T-cell (primary cell): ENCODE measurements around the gene SCMH1. TPM values are rescaled to one million over a fixed set of nuclear protein-coding genes. Genes with fewer than 3 reads are reported as not detected.

ENCODE experiments used
- ATAC-seq, 4 experiments: fragments of 200-7000 bp in 3 of 4; fragments of 150-1000 bp in 1 of 4; cut with Tn5 transposase; replicated peaks in 1 of 4; 1 replicate in 3 of 4; 2 replicates in 1 of 4; pipeline ENCODE4 v1.10.0; 2021; ENCODE audit warnings: moderate library complexity in 3 of 4, mild to moderate bottlenecking in 2 of 4, moderate number of reproducible peaks in 1 of 4
- CTCF ChIA-PET, 2 donors: fragments of 300-600 bp; sonication (Branson Sonifier 250); formaldehyde crosslinking; loops; one replicate each; lab custom pipeline; 2022; ENCODE audit warnings: antibody characterized with exemption in 2 of 2; lab: Charles Lee
- POLR2A ChIA-PET, 2 donors: fragments of 300-600 bp; sonication (Branson Sonifier 250); formaldehyde crosslinking; loops; one replicate each; lab custom pipeline; 2022; ENCODE audit warnings: antibody characterized with exemption in 2 of 2; lab: Charles Lee
- DNase-seq, 35 experiments: peaks; one replicate each; pipeline versions ENCODE4 v3.0.0 to v3.0.0-alpha.2; 2013 to 2023
- H3K27ac ChIP-seq: one replicate; pipeline ENCODE4 v1.5.1; 2013; ENCODE audit warnings: low read length
- H3K27me3 ChIP-seq, 2 experiments: replicated peaks in 1 of 2; 1 replicate in 1 of 2; 2 replicates in 1 of 2; pipeline versions ENCODE4 v1.6.1 to v1.7.0; 2013; ENCODE audit warnings: low read length in 1 of 2, mixed read lengths in 1 of 2; ENCODE audit not compliant: control insufficient read depth in 2 of 2, insufficient read depth in 2 of 2; ENCODE audit errors: extremely low read depth in 1 of 2
- H3K36me3 ChIP-seq, 2 donors: 1 replicate in 1 of 2; 2 replicates in 1 of 2; pipeline versions ENCODE4 v1.6.1 to v1.7.0; 2013; ENCODE audit warnings: low read length in 1 of 2; ENCODE audit not compliant: control insufficient read depth in 2 of 2, insufficient read depth in 1 of 2; ENCODE audit errors: extremely low read depth in 1 of 2
- H3K4me1 ChIP-seq, 2 experiments: 1 replicate in 1 of 2; 2 replicates in 1 of 2; pipeline versions ENCODE4 v1.6.1 to v1.7.0; 2013; ENCODE audit warnings: low read length in 2 of 2, mixed read lengths in 1 of 2; ENCODE audit not compliant: insufficient read depth in 2 of 2, control insufficient read depth in 1 of 2; ENCODE audit errors: extremely low read depth in 1 of 2
- H3K4me3 ChIP-seq, 2 donors: 1 replicate in 1 of 2; 2 replicates in 1 of 2; pipeline versions ENCODE4 v1.5.1 to v1.7.0; 2013; ENCODE audit warnings: mild to moderate bottlenecking in 2 of 2, low read length in 1 of 2, moderate library complexity in 1 of 2; ENCODE audit not compliant: control insufficient read depth in 1 of 2; ENCODE audit errors: extremely low read depth in 1 of 2
- H3K9me3 ChIP-seq: 2 replicates; pipeline ENCODE4 v1.7.0; 2013
- H3K27ac Mint-ChIP-seq, 2 donors: one replicate each; pipeline ENCODE4 v1.8.0; 2020 to 2021; ENCODE audit warnings: mild to moderate bottlenecking in 2 of 2, mixed read lengths in 2 of 2
- H3K27me3 Mint-ChIP-seq, 2 donors: one replicate each; pipeline ENCODE4 v1.8.0; 2021 to 2022; ENCODE audit warnings: mixed read lengths in 2 of 2
- H3K36me3 Mint-ChIP-seq: one replicate; pipeline ENCODE4 v1.8.0; 2021; ENCODE audit warnings: mixed read lengths
- H3K4me1 Mint-ChIP-seq, 3 donors: one replicate each; pipeline ENCODE4 v1.8.0; 2020 to 2022; ENCODE audit warnings: mixed read lengths in 3 of 3, mild to moderate bottlenecking in 1 of 3
- H3K4me3 Mint-ChIP-seq, 3 donors: one replicate each; pipeline ENCODE4 v1.8.0; 2020 to 2022; ENCODE audit warnings: mild to moderate bottlenecking in 3 of 3, mixed read lengths in 3 of 3, moderate library complexity in 3 of 3
- H3K9me3 Mint-ChIP-seq, 3 donors: one replicate each; pipeline ENCODE4 v1.8.0; 2020 to 2022; ENCODE audit warnings: mixed read lengths in 3 of 3
- WGBS: methylation state at CpG from one replicate; pipeline ENCODE4 v1.1.5; 2013; ENCODE audit warnings: missing lambda C conversion rate; ENCODE audit not compliant: insufficient coverage; 5-methylcytosine and 5-hydroxymethylcytosine counted together
- total RNA-seq, 35 experiments: library from RNA in 6 of 35; stranded (reverse) in 6 of 35; fragments of 120-200 nt in 1 of 35; gene quantifications; one replicate each; pipeline versions ENCODE4 v1.2.1 to v1.2.4 and lab custom pipeline; 2013 to 2026

The SCMH1 gene
- total RNA-seq, 5 donors from 2014 or later (not counting 1 experiment from before 2014, with no cell fraction given) = 14.8 to 24.2 (median 19.6) TPM

DNA sequence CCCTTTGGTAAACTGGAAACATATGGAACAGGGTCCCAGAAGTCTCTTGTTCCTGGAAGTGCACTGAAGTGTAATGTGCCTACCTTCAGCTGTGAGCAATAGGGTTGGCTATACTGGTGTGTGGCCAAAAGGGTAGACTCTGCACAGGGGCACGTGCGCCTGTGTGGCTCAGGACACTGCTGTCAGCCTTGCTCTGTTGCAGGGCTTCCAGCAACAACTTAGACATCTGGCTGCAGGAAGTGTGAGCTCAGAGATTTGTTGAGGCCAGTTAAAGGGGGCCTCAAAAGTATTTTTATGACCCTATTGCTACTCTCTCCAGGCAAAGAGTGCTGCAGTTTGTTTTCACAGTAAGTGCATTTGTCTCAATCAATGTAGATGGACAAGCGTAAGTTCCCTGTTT lies 255.2 kb downstream of the SCMH1 start:
- H3K36me3 ChIP-seq = peaks cover 4 to 72% of the 10 kb centered on the region in 2 donors
- WGBS = 100% methylated on average over 2 of the region's 3 CpGs
- H3K27ac Mint-ChIP-seq = no peak overlapping the region
- no peak for ATAC-seq
- no peak for DNase-seq
- H3K36me3 Mint-ChIP-seq = peaks cover 81% of the 10 kb centered on the region
- no peak overlapping the region for H3K27ac ChIP-seq
- H3K9me3 ChIP-seq = no peaks in the 10 kb centered on the region
- CTCF ChIA-PET = interaction anchor here in 1 of 2 donors (1.0 to 1.1 kb wide), 2 partner anchors 10 to 17 kb away, joined by 3 to 4 read pairs; no protein-coding TSS in a partner anchor
- H3K27me3 ChIP-seq = no peaks in the 10 kb centered on the region
- peaks cover 4 to 15% (median 9%) of the 10 kb centered on the region in 3 donors for H3K4me1 Mint-ChIP-seq
- no peaks in the 10 kb centered on the region for H3K27me3 Mint-ChIP-seq
- peaks cover 0 to 2% of the 10 kb centered on the region in 2 experiments for H3K4me1 ChIP-seq
- no peaks in the 10 kb centered on the region for H3K9me3 Mint-ChIP-seq
- no peak overlapping the region for H3K4me3 Mint-ChIP-seq
- POLR2A ChIA-PET = interaction anchor here in 1 of 2 donors (0.7 kb wide), 1 partner anchor 81 kb away, joined by 8 read pairs; no protein-coding TSS in a partner anchor
- H3K4me3 ChIP-seq = no peak overlapping the region

GRCh38 chr1:40986328-40986783 lies 255.8 kb downstream of the SCMH1 start:
- ChIA-PET POLR2A (interaction anchor here in 1 of 2 donors (0.7 kb wide), 1 partner anchor 81 kb away, joined by 8 read pairs; no protein-coding TSS in a partner anchor), CTCF (interaction anchor here in 1 of 2 donors (1.0 to 1.1 kb wide), 2 partner anchors 11 to 18 kb away, joined by 3 to 4 read pairs; no protein-coding TSS in a partner anchor)
- WGBS = 97% methylated on average over 9 of the region's 10 CpGs
- Histone ChIP-seq H3K27ac (no peak overlapping the region), H3K9me3 (no peaks in the 10 kb centered on the region), H3K36me3 (peaks cover 0 to 67% of the 10 kb centered on the region in 2 donors), H3K4me3 (no peak overlapping the region), H3K4me1 (peaks cover 0 to 6% of the 10 kb centered on the region in 2 experiments), H3K27me3 (no peaks in the 10 kb centered on the region)
- Mint-ChIP-seq H3K9me3 (no peaks in the 10 kb centered on the region), H3K4me3 (no peak overlapping the region), H3K27me3 (no peaks in the 10 kb centered on the region), H3K4me1 (peaks cover 7 to 19% (median 15%) of the 10 kb centered on the region in 3 donors), H3K36me3 (peaks cover 75% of the 10 kb centered on the region), H3K27ac (no peak overlapping the region)
- ATAC-seq (no peak), DNase-seq (no peak)

DNA sequence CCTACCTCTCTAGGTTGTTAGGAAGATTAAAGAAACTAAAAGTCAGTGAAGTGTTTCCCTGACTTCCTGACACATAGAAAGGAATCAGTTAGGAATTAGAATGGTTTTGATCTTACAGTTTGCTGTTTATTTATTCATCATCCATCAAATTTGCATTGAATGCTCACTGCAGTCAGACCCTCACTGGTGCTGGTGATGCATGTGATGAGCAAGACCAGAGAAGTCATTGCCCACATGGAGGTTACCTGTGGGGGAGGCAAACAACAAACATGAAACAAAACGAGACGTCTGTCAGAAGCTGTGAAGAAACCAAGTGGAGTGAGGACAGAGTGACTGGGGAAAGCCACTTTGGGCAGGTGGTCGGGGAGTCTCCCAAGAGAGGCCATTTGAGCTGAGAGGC lies 256.2 kb downstream of the SCMH1 start:
- Histone ChIP-seq H3K4me3 (no peak overlapping the region), H3K4me1 (peaks cover 2 to 9% of the 10 kb centered on the region in 2 experiments), H3K27me3 (no peaks in the 10 kb centered on the region), H3K9me3 (no peaks in the 10 kb centered on the region), H3K27ac (no peak overlapping the region), H3K36me3 (peaks cover 0 to 67% of the 10 kb centered on the region in 2 donors)
- Mint-ChIP-seq H3K27me3 (no peaks in the 10 kb centered on the region), H3K4me1 (peaks cover 12 to 24% (median 19%) of the 10 kb centered on the region in 3 donors), H3K9me3 (no peaks in the 10 kb centered on the region), H3K27ac (no peak overlapping the region), H3K36me3 (peaks cover 71% of the 10 kb centered on the region), H3K4me3 (no peak overlapping the region)
- 71% methylated on average over 3 of the region's 3 CpGs for WGBS
- ATAC-seq (no peak), DNase-seq (no peak)
- POLR2A ChIA-PET = no interaction called here
- CTCF ChIA-PET = no interaction called here

GRCh38 chr1:40985161-40985560 lies 256.9 kb downstream of the SCMH1 start:
- Histone ChIP-seq H3K27ac (no peak overlapping the region), H3K4me3 (no peak overlapping the region), H3K36me3 (peaks cover 0 to 60% of the 10 kb centered on the region in 2 donors), H3K4me1 (peaks cover 6 to 16% of the 10 kb centered on the region in 2 experiments), H3K27me3 (no peaks in the 10 kb centered on the region), H3K9me3 (no peaks in the 10 kb centered on the region)
- ChIA-PET CTCF (interaction anchor here in 1 of 2 donors (1.4 kb wide), 1 partner anchor 18 kb away, joined by 6 read pairs; no protein-coding TSS in a partner anchor), POLR2A (no interaction called here)
- no peak overlapping the region for H3K27ac Mint-ChIP-seq
- DNase-seq = no peak
- no peaks in the 10 kb centered on the region for H3K9me3 Mint-ChIP-seq
- H3K4me1 Mint-ChIP-seq = peaks cover 19 to 29% (median 25%) of the 10 kb centered on the region in 3 donors
- no peaks in the 10 kb centered on the region for H3K27me3 Mint-ChIP-seq
- no peak overlapping the region for H3K4me3 Mint-ChIP-seq
- H3K36me3 Mint-ChIP-seq = peaks cover 64% of the 10 kb centered on the region
- no peak for ATAC-seq
- WGBS = 72% methylated on average over 5 of the region's 5 CpGs

DNA sequence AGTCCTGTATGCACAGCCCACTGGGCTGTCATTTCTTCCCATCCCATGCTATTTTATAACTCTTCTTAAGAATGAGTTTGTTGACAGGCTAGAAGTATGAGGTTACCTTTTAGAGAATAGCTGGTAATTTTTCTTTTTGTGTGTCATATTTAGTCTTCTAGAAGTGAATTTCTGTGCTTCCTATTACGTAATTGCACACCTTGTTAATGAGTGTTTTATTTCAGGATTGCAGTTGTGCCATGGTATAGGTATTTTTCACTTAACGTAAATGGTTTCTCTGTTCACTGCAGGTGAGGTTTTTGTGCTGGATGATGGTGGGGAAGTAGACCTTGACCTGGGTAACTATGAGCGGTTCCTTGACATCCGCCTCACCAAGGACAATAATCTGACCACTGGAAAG lies 257.6 kb downstream of the SCMH1 start:
- WGBS = 91% methylated on average over 1 of the region's 4 CpGs
- no peak for DNase-seq
- peaks cover 6 to 16% of the 10 kb centered on the region in 2 experiments for H3K4me1 ChIP-seq
- Mint-ChIP-seq H3K27ac (no peak overlapping the region), H3K36me3 (peaks cover 58% of the 10 kb centered on the region), H3K4me3 (no peak overlapping the region), H3K4me1 (peaks cover 19 to 29% (median 25%) of the 10 kb centered on the region in 3 donors), H3K9me3 (no peaks in the 10 kb centered on the region), H3K27me3 (no peaks in the 10 kb centered on the region)
- no peak overlapping the region for H3K27ac ChIP-seq
- H3K9me3 ChIP-seq = no peaks in the 10 kb centered on the region
- no peaks in the 10 kb centered on the region for H3K27me3 ChIP-seq
- no peak for ATAC-seq
- CTCF ChIA-PET = interaction anchor here in 1 of 2 donors (1.4 kb wide), 1 partner anchor 19 kb away, joined by 6 read pairs; no protein-coding TSS in a partner anchor
- peaks cover 0 to 57% of the 10 kb centered on the region in 2 donors for H3K36me3 ChIP-seq
- H3K4me3 ChIP-seq = no peak overlapping the region
- POLR2A ChIA-PET = no interaction called here

- Mint-ChIP-seq H3K4me1 (peaks cover 20 to 29% (median 25%) of the 10 kb centered on the region in 3 donors), H3K27me3 (no peaks in the 10 kb centered on the region), H3K36me3 (peaks cover 53% of the 10 kb centered on the region), H3K27ac (no peak overlapping the region), H3K4me3 (no peak overlapping the region), H3K9me3 (no peaks in the 10 kb centered on the region)
- peaks cover 6 to 19% of the 10 kb centered on the region in 2 experiments for H3K4me1 ChIP-seq
- H3K4me3 ChIP-seq = no peak overlapping the region
- WGBS = no CpG with 5 or more reads among the region's 2 CpGs
- DNase-seq = no peak
- no peaks in the 10 kb centered on the region for H3K9me3 ChIP-seq
- H3K27me3 ChIP-seq = no peaks in the 10 kb centered on the region
- CTCF ChIA-PET = interaction anchor here in 1 of 2 donors (0.8 to 1.4 kb wide), 2 partner anchors 17 to 19 kb away, joined by 4 to 6 read pairs; no protein-coding TSS in a partner anchor
- no peak for ATAC-seq
- H3K36me3 ChIP-seq = peaks cover 0 to 53% of the 10 kb centered on the region in 2 donors
- POLR2A ChIA-PET = no interaction called here
- H3K27ac ChIP-seq = no peak overlapping the region
Observed at GRCh38 chr1:40984066-40984465, 258.0 kb downstream of the SCMH1 start.
